HG02759 (cell line): Measurements from ENCODE around the gene KARS1.
"Not testable (repeated sequence)": the region's sequence is repeated elsewhere in the genome, so short reads cannot be mapped to it uniquely, and the experiment has no call there.

ENCODE experiments used
- ATAC-seq: cut with Tn5 transposase; IDR thresholded peaks from one replicate; pipeline ENCODE4 v1.9.1; 2021; ENCODE audit warnings: mild to moderate bottlenecking, moderate library complexity; ENCODE audit not compliant: unreplicated experiment

Gene KARS1

GRCh38 chr16:75626806-75627205 lies 20.7 kb downstream of the KARS1 start:
- ATAC-seq: no peak

GRCh38 chr16:75624921-75625334 lies 22.5 kb downstream of the KARS1 start:
- ATAC-seq: no peak

GRCh38 chr16:75622761-75623605 lies 24.5 kb downstream of the KARS1 start, which contains the start of gene ADAT1:
Gene ADAT1 (minus strand): TSS chr16:75623281. CDS start chr16:75620799, 2,482 bp downstream.
- peak; percentile 94 for ATAC-seq

- ATAC-seq: no peak
These were observed 26.3 kb downstream of the KARS1 start for GRCh38 chr16:75621170-75621477.

GRCh38 chr16:75620326-75621169 lies 26.9 kb downstream of the KARS1 start:
- ATAC-seq: no peak

- no peak for ATAC-seq
These were observed 28.7 kb downstream of the KARS1 start for GRCh38 chr16:75618780-75619179.

- ATAC-seq: no peak
These were observed 30.3 kb downstream of the KARS1 start for GRCh38 chr16:75617121-75617520.

- no peak for ATAC-seq
These were observed 30.9 kb downstream of the KARS1 start for GRCh38 chr16:75616521-75617010.

- ATAC-seq: no peak
These were observed 31.8 kb downstream of the KARS1 start for GRCh38 chr16:75615619-75616018.

- no peak for ATAC-seq
These were observed 33.2 kb downstream of the KARS1 start for GRCh38 chr16:75614066-75614897.

GRCh38 chr16:75606507-75606906 lies 41.0 kb downstream of the KARS1 start:
- no peak for ATAC-seq

GRCh38 chr16:75603241-75603640 lies 44.2 kb downstream of the KARS1 start:
- ATAC-seq: no peak

GRCh38 chr16:75599452-75600277 lies 47.8 kb downstream of the KARS1 start:
- ATAC-seq: no peak

- no peak for ATAC-seq
These were observed 53.3 kb downstream of the KARS1 start for GRCh38 chr16:75593825-75594820.

GRCh38 chr16:75593308-75593707 lies 54.2 kb downstream of the KARS1 start:
- no peak for ATAC-seq

- not testable (repeated sequence) for ATAC-seq
These were observed 55.5 kb downstream of the KARS1 start for GRCh38 chr16:75591927-75592326.

- ATAC-seq: no peak
These were observed 56.3 kb downstream of the KARS1 start for GRCh38 chr16:75590920-75591843.

GRCh38 chr16:75589306-75589705 lies 58.2 kb downstream of the KARS1 start:
- ATAC-seq: no peak
